ENCODE results near the gene LPP.

DNA sequence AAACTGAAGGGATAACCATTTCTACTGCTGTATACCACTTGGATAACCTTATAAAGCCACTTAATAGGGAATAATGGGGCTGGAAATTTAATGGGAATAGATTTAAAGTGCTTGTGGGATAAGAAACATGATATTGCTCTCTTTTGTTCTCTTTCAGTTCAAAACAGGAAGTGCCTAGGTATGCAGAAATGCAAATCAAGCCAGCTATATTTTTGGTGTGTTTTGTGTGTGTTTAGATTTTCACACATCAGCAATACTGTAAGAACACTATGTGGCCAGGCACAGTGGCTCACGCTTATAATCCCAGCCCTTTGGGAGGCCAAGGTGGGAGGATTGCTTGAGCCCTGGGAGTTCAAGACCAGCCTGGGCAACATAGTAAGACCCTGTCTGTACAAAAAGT is 575.5 kb downstream of the LPP start:
- TF ChIP-seq POLR2A (IDR thresholded peaks at IDR 0.05) (no peak), EP300 (IDR thresholded peaks at IDR 0.05) (no peak)
- TF ChIP-seq, protein P1, sequence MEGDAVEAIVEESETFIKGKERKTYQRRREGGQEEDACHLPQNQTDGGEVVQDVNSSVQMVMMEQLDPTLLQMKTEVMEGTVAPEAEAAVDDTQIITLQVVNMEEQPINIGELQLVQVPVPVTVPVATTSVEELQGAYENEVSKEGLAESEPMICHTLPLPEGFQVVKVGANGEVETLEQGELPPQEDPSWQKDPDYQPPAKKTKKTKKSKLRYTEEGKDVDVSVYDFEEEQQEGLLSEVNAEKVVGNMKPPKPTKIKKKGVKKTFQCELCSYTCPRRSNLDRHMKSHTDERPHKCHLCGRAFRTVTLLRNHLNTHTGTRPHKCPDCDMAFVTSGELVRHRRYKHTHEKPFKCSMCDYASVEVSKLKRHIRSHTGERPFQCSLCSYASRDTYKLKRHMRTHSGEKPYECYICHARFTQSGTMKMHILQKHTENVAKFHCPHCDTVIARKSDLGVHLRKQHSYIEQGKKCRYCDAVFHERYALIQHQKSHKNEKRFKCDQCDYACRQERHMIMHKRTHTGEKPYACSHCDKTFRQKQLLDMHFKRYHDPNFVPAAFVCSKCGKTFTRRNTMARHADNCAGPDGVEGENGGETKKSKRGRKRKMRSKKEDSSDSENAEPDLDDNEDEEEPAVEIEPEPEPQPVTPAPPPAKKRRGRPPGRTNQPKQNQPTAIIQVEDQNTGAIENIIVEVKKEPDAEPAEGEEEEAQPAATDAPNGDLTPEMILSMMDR (IDR thresholded peaks at IDR 0.05), result no peak

All from tibial nerve (tissue), 4 donors.